Right atrium auricular region (tissue), 2 donors: Measurements from ENCODE around the gene CHRNA4. TPM values are rescaled to one million over a fixed set of nuclear protein-coding genes. Genes with fewer than 3 reads are reported as not detected.

Experiments used
- DNase-seq: peaks from one replicate; pipeline ENCODE4 v3.0.0-alpha.2; 2019; ENCODE audit warnings: low spot score
- H3K27ac ChIP-seq, 2 donors: fragments of 200-600 bp; sonication (generic); 1 replicate in 1 of 2; 2 replicates in 1 of 2; pipeline ENCODE4 v1.5.1; 2016 to 2019
- H3K27me3 ChIP-seq, 2 donors: fragments of 200-600 bp; sonication (generic); one replicate each; pipeline versions ENCODE4 v1.5.1 to v1.6.0; 2017 to 2019
- H3K36me3 ChIP-seq: fragments of 200-600 bp; sonication (generic); one replicate; pipeline ENCODE4 v1.5.1; 2016
- H3K4me1 ChIP-seq, 2 donors: fragments of 200-600 bp; sonication (generic); one replicate each; pipeline versions ENCODE4 v1.5.1 to v1.6.0; 2017 to 2019
- H3K4me3 ChIP-seq, 2 donors: fragments of 200-600 bp; sonication (generic); 1 replicate in 1 of 2; 2 replicates in 1 of 2; pipeline ENCODE4 v1.5.1; 2017 to 2019; ENCODE audit warnings: mild to moderate bottlenecking in 1 of 2, moderate library complexity in 1 of 2
- H3K9me3 ChIP-seq, 2 donors: fragments of 200-600 bp; sonication (generic); one replicate each; pipeline ENCODE4 v1.5.1; 2019
- total RNA-seq, 2 donors: library from RNA; depleted of rRNA; stranded (reverse); fragments of >200 nt; gene quantifications; one replicate each; pipeline ENCODE4 v1.1.0, GENCODE V29; 2016
- TF ChIP-seq, protein P1 (sequence below), 2 donors: fragments of 200-600 bp; sonication (generic); IDR thresholded peaks; one replicate each; pipeline ENCODE4 v1.5.1; 2019; ENCODE audit warnings: antibody characterized with exemption in 2 of 2

Gene CHRNA4
- total RNA-seq, 2 donors from 2014 or later = not detected

DNA sequence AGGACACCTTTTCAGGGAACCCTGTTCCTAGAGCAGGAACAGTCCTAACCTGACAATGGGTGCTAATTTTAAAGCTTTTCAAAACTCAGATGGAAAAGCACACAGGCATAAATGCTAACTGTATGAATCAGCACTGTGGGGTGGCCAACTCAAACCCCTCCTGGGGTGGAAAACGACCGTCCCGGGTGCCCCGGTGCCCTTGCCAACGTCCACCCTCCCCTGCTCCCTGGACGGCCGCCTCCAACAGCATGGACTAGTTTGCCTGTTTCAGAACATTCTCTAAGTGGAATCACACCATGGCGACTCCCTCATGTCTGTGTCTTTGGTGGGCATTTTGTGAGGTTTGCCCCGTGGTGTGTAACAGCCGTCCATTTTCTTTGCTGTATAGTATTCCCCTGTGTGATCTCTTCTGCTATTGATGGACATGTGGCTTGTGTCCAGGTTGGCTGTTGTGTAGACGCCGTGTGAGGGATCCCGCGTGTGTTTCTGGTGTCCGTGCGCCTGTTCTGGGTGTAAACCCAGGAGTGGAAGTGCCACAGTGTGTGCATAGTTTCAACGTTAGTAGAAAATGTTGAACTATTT lies 62.3 kb downstream of the CHRNA4 start:
- DNase-seq = no peak
- Histone ChIP-seq H3K27me3 (peaks cover 4 to 26% of the 10 kb centered on the region in 2 donors), H3K36me3 (no peaks in the 10 kb centered on the region), H3K9me3 (peaks cover 0 to 21% of the 10 kb centered on the region in 2 donors), H3K4me1 (no peaks in the 10 kb centered on the region), H3K27ac (no peak overlapping the region), H3K4me3 (no peak overlapping the region)
- TF ChIP-seq, protein P1, sequence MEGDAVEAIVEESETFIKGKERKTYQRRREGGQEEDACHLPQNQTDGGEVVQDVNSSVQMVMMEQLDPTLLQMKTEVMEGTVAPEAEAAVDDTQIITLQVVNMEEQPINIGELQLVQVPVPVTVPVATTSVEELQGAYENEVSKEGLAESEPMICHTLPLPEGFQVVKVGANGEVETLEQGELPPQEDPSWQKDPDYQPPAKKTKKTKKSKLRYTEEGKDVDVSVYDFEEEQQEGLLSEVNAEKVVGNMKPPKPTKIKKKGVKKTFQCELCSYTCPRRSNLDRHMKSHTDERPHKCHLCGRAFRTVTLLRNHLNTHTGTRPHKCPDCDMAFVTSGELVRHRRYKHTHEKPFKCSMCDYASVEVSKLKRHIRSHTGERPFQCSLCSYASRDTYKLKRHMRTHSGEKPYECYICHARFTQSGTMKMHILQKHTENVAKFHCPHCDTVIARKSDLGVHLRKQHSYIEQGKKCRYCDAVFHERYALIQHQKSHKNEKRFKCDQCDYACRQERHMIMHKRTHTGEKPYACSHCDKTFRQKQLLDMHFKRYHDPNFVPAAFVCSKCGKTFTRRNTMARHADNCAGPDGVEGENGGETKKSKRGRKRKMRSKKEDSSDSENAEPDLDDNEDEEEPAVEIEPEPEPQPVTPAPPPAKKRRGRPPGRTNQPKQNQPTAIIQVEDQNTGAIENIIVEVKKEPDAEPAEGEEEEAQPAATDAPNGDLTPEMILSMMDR (IDR thresholded peaks at IDR 0.05) = no peak

DNA sequence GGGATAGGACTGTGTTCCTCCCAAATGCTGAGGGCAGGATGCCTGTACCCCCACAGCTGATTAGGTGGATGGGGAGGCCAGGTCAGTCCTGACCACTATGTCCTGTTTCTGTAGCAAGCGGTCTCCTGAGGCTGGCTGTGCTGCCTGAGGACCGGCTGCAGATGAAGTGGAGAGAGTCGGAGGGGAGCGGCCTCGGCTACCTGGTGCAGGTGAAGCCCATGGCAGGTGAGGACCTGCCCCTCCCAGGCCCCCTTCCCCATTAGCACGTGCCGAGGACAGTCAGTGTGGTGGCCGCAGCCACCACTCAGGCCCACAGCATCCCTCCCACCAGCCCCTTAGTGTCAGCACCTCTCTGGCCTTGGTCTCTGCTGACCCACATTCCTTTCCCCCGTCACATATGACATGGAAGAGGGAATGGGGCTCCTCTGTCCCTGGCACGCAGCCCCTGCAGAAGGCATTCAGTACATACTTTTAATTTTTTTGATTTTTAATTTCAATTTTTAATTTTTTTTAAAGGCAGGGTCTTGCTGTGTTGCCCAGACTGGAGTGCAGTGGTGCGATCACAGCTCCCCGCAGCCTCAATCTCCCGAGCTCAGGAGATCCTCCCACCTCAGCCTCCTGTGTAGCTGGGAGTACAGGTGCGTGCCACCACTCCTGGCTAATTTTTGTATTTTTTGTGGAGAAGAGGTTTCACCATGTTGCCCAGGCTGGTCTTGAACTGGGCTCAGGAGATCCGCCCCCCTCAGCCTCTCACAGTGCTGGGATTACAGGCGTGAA lies 63.2 kb downstream of the CHRNA4 start:
- Histone ChIP-seq H3K4me3 (no peak overlapping the region), H3K4me1 (no peaks in the 10 kb centered on the region), H3K27ac (no peak overlapping the region), H3K9me3 (peaks cover 0 to 21% of the 10 kb centered on the region in 2 donors), H3K27me3 (peaks cover 4 to 26% of the 10 kb centered on the region in 2 donors), H3K36me3 (no peaks in the 10 kb centered on the region)
- TF ChIP-seq, protein P1 (IDR thresholded peaks at IDR 0.05) = no peak
- no peak for DNase-seq

DNA sequence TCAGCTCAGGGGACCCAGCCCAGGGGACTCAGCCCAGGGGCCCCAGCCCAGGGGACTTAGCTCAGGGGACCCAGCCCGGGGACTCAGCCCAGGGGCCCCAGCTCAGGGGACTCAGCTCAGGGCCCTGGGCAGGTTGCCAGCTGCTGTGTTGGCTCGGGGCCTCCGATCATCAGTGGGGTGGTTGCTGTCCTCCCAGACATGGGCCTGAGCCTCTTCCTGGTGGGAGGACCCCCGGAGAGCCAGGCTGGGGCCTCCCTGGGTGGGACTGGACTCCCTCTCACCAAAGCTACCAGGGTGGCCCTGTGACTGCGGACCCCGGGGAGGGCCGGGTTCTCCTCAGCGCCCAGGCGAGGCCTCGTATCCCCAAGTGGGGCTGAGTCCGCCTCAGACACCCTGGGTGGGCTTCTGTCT lies 63.8 kb downstream of the CHRNA4 start:
- Histone ChIP-seq H3K9me3 (peaks cover 0 to 18% of the 10 kb centered on the region in 2 donors), H3K4me1 (no peaks in the 10 kb centered on the region), H3K27ac (no peak overlapping the region), H3K27me3 (peaks cover 4 to 26% of the 10 kb centered on the region in 2 donors), H3K4me3 (no peak overlapping the region), H3K36me3 (no peaks in the 10 kb centered on the region)
- no peak for DNase-seq
- TF ChIP-seq, protein P1 (IDR thresholded peaks at IDR 0.05) = no peak

DNA sequence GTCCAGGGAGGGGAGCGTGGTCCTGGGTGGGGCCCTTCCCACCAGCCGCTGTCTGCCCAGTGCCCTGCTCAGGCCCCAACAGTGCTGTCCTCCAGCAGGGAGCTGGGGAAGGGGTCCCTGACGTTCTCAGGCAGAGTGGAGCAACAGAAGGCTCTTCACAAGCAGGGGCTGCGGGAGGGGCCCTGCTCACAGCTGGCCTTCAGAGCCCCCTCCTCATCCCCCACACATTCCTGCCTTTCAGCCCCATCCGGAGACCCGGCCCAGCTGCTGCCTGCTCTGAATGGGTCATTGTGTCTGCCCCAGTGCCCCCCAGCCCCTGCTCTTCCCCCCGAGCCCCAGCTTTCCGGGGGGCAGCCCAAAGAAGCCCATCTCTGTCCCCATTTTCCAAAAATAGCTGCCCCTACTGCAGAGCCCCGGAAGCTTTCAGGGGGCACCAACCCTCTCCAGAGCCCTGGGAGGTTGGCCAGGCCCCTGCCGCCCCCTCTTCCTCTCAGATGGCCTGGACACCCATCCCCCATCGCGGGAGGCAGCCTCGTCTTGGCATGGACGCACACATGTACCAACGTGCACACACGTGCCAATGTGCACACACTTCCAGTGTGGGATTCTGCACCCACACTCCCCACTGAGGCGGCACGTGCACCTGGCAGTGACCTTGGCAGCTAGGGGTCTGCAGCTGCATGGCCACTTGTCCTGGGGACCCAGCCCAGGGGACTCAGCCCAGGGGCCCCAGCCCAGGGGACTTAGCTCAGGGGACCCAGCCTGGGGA lies 64.4 kb downstream of the CHRNA4 start:
- Histone ChIP-seq H3K9me3 (peaks cover 0 to 11% of the 10 kb centered on the region in 2 donors), H3K4me1 (no peaks in the 10 kb centered on the region), H3K27ac (no peak overlapping the region), H3K27me3 (peaks cover 4 to 26% of the 10 kb centered on the region in 2 donors), H3K36me3 (no peaks in the 10 kb centered on the region), H3K4me3 (no peak overlapping the region)
- DNase-seq = no peak
- TF ChIP-seq, protein P1 (IDR thresholded peaks at IDR 0.05) = no peak

DNA sequence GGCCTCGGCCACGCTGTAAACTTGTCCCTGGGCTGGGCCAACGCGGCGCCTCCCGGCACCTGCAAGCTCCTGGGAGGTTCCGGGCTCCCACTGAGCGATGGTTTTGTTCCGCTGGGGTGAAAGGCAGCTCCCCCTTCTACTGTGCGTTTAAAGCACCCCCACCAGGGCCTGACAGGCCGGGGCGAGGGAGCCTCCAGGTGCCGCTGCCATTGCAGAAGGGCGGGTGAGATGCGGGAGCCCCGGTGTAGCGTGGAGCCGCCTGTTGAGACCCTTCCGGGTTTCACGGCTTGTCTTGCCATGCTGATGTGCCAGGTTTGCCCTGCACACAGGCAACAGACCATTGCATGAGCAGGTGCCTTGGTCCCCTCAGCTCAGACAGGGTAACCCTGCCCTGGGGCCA lies 65.3 kb downstream of the CHRNA4 start:
- TF ChIP-seq, protein P1 (IDR thresholded peaks at IDR 0.05) = no peak
- no peak overlapping the region for H3K27ac ChIP-seq
- H3K4me3 ChIP-seq = no peak overlapping the region
- H3K9me3 ChIP-seq = peaks cover 0 to 2% of the 10 kb centered on the region in 2 donors
- DNase-seq = no peak
- H3K4me1 ChIP-seq = peaks cover 0 to 5% of the 10 kb centered on the region in 2 donors
- no peaks in the 10 kb centered on the region for H3K36me3 ChIP-seq
- H3K27me3 ChIP-seq = peaks cover 4 to 26% of the 10 kb centered on the region in 2 donors
